NCI-H1105 (cell line): Measurements from ENCODE around the gene SLC6A6.

Experiments used
- DNase-seq: peaks from one replicate; lab custom pipeline; 2025; lab: John Stamatoyannopoulos, UW

The SLC6A6 gene

DNA sequence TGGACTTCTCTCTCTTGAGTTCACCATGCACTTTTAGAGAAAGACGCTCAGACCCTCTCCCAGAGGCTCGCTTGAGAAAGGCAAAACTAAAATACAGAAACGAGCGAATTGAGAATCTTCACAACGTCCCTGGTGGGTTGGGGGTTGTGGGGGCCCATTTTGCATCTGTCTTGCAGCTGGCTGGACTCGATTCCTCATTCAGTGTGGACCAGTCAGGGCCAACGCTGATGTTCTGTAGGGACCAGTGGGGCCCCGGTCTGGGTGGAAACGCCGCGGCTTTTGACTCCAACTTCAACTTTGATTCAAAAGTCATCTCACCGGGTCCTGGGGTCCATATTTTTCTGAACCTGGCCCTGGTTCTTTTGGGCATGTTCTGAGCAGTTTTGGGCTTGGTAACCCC lies 68.1 kb downstream of the SLC6A6 start:
- DNase-seq: no peak

DNA sequence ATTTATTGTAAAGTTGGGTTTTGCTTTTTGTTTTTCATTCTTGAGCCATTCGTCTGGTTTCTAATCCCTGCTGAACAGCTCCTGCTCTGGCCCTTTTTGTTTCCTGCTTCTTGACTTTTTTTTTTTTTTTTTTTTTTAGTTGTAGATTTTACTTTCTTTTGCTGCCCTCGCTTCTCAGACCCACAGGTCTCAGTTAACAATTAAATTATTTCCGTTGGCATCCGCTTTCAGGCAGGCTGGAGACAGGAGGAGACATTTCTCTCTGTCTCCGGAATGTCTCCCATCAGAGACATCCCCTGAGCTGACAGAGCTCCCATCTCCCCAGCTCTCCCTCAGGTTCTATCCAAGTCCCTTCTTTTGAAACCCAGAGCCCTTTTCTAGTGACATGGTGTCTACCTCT lies 68.6 kb downstream of the SLC6A6 start:
- DNase-seq: no peak

GRCh38 chr3:14471690-14472089 lies 69.3 kb downstream of the SLC6A6 start:
- no peak for DNase-seq

DNA sequence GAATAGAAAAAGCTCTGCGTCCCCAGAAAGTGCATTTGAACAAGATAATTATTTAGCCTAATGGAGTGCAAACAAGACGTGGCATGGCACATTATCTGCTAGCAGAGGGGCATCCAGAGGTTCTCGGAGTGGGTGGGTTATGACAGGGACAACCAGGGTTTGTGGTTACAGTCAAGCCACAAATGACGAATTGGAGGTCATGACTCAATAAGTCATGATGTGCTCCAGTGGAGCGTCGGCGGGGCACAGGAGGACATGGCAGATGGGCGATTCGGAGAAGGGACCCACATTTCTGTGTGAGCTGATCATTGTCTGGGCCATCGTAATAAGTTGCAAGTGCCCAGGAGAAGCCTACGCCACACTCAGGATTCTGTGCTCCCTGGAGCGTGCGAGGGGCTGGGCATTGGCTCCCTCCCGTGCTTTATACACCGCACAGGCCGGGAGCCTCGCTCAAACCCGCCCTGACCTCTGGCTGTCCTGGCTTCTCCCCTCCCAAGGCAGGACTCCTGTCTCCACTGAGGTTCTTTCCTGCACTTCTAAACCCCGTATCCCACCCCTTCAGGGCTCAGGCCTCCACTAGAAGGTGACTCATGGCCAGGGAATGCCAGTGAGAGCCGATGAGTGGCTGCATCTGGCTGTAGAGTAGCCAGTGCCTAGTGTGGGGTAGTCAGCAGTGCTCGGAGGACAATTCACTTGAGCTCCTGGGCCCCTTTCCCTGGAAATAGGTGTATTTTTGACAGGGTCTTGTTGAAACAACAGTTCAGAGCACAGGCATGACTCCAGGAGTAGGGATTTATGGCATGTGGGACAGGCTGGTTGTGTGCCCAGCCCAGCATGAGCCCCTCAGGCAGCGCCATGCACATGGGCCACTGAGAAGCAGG lies 70.3 kb downstream of the SLC6A6 start:
- DNase-seq: no peak

GRCh38 chr3:14473411-14473891 lies 71.0 kb downstream of the SLC6A6 start:
- no peak for DNase-seq

- DNase-seq: no peak
These were observed 72.1 kb downstream of the SLC6A6 start for GRCh38 chr3:14474363-14475081.

DNA sequence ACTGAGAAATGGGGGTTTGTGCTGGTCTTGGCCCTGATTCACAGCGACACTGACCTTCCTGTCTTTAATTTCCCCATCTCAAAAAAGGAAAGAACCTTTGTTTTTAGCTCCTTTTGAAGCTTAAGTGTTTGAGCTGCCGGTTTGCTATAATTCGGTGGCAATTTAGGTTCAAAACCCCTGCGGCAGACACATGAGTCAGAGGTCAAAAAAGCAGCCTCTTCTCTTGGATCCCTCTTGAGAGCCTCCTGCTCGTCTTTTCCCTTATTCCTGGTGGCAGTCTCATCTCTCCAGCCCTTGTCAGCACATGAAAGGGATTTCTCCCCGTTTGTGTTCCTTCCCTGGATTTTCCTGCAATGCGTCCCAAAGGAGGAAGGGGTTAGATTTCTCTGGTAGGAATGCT lies 73.2 kb downstream of the SLC6A6 start:
- DNase-seq: no peak

DNA sequence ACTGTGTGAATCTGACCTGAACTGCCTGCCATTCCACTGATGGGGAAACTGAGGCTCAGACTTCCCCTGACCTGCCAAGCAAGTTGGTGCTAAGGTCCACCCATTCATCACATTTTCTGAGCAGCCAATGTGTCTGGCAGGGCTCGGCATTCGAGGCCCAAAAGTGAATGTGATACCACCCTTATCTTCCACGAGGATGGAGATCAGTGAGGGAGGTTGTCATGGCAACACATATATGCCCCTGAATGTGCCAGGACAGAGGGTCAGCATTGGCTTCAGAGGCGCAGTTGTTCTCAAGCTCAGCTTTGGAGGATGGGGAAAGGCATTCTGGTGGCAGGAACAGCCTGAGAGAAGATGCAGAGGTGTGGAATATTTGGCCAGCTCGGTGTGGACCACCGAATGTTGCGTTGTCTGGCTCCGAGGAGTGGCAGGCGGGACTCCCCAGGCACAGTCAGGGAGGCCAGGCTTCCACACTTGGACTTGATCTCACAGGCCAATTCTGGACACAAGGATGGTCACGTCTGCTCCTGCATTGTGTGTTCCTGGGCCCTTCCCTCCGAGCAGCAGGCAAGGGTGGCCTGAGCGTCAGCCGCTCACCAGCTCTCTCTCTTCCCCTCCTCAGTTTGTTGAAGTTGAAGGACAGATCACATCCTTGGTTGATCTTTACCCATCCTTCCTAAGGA lies 74.3 kb downstream of the SLC6A6 start:
- no peak for DNase-seq

DNA sequence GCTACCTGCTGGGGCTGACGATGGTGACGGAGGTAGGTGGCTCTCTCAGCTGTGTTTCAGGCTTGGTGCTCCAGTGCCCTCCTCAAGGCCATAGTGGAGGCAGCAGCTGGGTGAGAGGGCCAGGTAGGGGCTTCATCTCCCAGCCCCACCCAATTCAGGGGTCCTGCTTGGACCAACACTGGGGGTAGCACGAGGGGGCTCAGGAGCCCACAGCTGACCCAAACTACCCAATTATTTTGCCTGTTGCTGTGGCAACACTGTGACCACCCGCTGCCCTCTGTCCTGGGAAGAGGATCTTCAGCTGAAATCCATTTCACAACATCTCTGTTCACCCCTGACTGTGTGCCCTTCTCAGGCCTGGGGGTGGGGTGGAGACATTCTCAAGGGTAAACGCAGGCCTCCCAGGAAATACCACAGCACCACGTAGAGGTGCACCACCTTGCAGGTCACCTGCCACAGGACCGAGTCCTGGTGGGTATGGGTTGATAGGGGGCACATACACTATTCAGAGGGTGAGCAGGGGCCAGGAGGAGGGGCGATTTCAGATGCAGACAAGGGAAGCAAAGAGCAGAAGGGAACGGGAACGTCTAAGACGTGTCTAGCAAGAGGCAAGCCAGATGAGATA lies 75.0 kb downstream of the SLC6A6 start:
- DNase-seq: no peak

- no peak for DNase-seq
These were observed 76.6 kb downstream of the SLC6A6 start for GRCh38 chr3:14478956-14479550.

DNA sequence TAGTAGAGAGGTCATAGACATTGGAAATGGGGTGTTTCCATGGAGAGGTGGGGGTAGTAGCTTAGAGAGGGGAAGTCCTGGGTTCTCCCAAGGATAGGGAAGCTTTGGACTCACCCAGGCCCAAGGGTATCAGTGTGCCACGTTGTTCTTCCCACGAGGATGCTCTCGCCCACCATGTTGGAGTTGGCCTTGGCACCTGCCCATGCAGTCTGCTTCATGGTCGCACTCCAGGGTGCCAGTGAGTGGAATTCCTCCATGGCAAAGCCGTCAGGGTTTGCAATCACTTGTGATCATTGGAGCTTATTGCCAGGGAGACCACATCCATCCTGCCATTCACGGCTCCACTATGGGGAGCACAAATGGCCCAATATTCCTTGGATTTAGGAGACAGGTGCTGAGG lies 77.2 kb downstream of the SLC6A6 start:
- no peak for DNase-seq

DNA sequence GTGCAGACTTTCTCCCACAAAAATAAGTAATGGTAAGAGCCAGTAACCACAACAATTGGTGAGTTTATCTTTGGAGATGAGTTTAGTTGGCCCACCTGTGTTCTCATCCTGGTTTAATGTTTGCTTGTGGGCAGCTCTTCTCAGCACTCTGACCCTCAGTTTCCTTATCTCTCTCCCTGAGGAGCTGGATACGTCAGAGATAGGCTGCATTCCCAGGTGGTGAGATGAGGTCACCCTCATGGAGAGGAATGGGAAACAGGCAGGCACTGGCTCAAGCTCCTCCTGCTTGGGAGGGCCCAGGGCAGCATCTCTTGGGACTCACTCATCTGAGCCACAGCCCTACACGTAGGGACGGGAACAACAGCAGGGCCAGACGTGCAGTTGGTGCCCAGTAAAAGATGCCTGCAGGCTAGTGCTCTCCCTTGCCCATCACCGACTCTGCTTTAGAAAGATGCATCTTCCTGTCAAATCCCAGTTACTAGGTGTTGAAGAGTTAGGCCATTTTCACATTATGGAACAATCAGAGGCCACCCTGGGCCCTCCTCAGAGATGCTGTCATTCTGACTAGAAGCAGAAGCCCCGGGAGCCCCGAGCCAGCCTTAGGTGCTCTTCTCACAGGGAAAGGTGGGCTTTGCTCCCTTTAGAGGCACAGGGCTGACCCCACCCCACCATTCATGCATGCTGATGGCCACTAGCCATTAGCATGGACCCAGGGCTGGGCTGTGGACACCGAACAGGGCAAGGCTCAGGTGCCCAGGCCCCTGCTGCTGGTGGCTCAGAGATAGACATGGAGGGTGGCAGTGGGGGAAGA lies 78.0 kb downstream of the SLC6A6 start:
- no peak for DNase-seq

- DNase-seq: no peak
These were observed 78.7 kb downstream of the SLC6A6 start for GRCh38 chr3:14481018-14481645.

- no peak for DNase-seq
These were observed 79.2 kb downstream of the SLC6A6 start for GRCh38 chr3:14481646-14482036.

DNA sequence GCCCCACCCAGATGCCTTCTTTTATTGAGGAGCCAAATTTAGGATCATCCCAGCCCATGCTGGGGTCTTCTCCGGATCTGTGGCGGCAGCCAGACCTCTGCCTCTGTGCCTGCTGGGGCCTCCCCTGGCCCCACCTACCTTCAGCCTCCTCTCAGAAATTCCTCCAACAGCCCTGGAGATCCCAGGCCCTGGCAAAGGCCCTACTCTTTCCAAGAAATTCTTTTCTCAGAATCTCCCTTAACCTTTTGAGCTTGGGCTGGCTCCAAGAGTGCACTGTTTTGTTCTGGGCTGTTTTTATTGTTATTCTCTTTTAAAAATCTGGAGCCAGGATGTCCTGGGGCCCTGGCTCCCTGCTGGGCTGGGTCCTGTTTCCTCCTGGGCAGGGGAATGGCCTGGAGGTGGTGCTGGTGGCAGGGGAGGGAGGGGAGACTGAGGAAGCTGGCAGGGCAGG lies 79.9 kb downstream of the SLC6A6 start:
- no peak for DNase-seq

- DNase-seq: no peak
These were observed 80.9 kb downstream of the SLC6A6 start for GRCh38 chr3:14483286-14483685.

- no peak for DNase-seq
These were observed 82.3 kb downstream of the SLC6A6 start for GRCh38 chr3:14484741-14485140.

- DNase-seq: no peak
These were observed 83.6 kb downstream of the SLC6A6 start for GRCh38 chr3:14485981-14486380.

- no peak for DNase-seq
These were observed 84.1 kb downstream of the SLC6A6 start for GRCh38 chr3:14486460-14486859.

DNA sequence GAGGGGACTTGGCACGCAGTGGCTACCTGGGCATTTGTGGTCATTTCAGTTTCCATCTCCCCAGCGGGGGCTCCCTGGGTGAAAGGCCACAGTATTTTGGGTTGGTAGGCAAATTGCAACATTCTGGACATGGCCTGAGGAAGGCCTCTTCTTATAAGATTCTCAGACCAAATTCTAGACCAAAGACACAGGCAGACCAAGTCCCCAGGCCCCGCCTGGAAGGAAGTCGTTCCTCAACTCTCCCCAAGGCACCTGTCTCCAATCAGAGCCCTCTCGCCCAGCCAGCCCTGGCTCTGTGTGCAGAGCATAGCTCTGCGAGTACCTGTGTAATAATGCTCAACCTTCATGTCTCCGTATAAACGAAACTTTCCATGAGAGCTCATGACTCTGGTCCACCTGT lies 84.7 kb downstream of the SLC6A6 start:
- no peak for DNase-seq
